RWPE2 (cell line): Measurements from ENCODE around the gene CLEC17A.

ENCODE experiments used
- ATAC-seq: fragments of 200-7000 bp; cut with Tn5 transposase; 3 replicates; pipeline ENCODE4 v1.9.1; 2021; ENCODE audit warnings: low read depth
- DNase-seq: peaks from one replicate; pipeline ENCODE4 v3.0.0-alpha.2; 2020; ENCODE audit warnings: low spot score
- H3K27ac ChIP-seq: fragments of 450-650 bp; 2 replicates; pipeline ENCODE4 v1.5.1; 2017; ENCODE audit warnings: mild to moderate bottlenecking; ENCODE audit not compliant: poor library complexity, severe bottlenecking
- H3K27me3 ChIP-seq: fragments of 250-450 bp; sonication (Bioruptor Pico); 2 replicates; pipeline ENCODE4 v1.5.1; 2021; ENCODE audit warnings: mild to moderate bottlenecking, moderate library complexity; ENCODE audit not compliant: insufficient read depth, poor library complexity, severe bottlenecking
- H3K36me3 ChIP-seq: fragments of 250-450 bp; sonication (Bioruptor Pico); 2 replicates; pipeline ENCODE4 v1.5.1; 2020; ENCODE audit warnings: low read depth, mild to moderate bottlenecking, moderate library complexity
- H3K4me1 ChIP-seq: fragments of 250-450 bp; sonication (Bioruptor Pico); 2 replicates; pipeline ENCODE4 v1.5.1; 2021; ENCODE audit warnings: mild to moderate bottlenecking, moderate library complexity; ENCODE audit not compliant: insufficient read depth, poor library complexity, severe bottlenecking
- H3K4me3 ChIP-seq: fragments of 250-450 bp; sonication (Bioruptor Pico); 2 replicates; pipeline ENCODE4 v1.5.1; 2021; ENCODE audit warnings: mild to moderate bottlenecking, moderate library complexity; ENCODE audit not compliant: severe bottlenecking
- H3K9me3 ChIP-seq: fragments of 250-450 bp; sonication (Bioruptor Pico); 2 replicates; pipeline ENCODE4 v1.5.1; 2021; ENCODE audit warnings: mild to moderate bottlenecking, moderate library complexity; ENCODE audit not compliant: severe bottlenecking
- CTCF ChIP-seq: fragments of 450-650 bp; IDR thresholded peaks from one replicate; pipeline ENCODE4 v1.5.1; 2017; ENCODE audit warnings: mild to moderate bottlenecking, moderate library complexity; ENCODE audit not compliant: poor library complexity, severe bottlenecking

The CLEC17A gene

GRCh38 chr19:14571695-14572490 lies 11.0 kb upstream of the CLEC17A start, which contains the start of gene NDUFB7:
Gene NDUFB7 (minus strand): TSS chr19:14572066. CDS start chr19:14572000, 66 bp downstream.
- peak; percentile 91 for ATAC-seq
- Histone ChIP-seq H3K27me3 (no peaks in the 10 kb centered on the region), H3K4me1 (peaks cover 4% of the 10 kb centered on the region), H3K9me3 (no peaks in the 10 kb centered on the region), H3K36me3 (0 out of 2 replicates have a peak, but pooled peaks cover 5% of the 10 kb centered on the region), H3K27ac (peak within 1 kb of the TSS; percentile 22), H3K4me3 (peak within 1 kb of the TSS; percentile 98)
- peak; percentile 96 for TF ChIP-seq CTCF
- DNase-seq: peak; percentile 92

GRCh38 chr19:14575428-14575980 lies 7.4 kb upstream of the CLEC17A start:
- Histone ChIP-seq H3K27me3 (no peaks in the 10 kb centered on the region), H3K4me3 (no peak overlapping the region), H3K27ac (no peak overlapping the region), H3K36me3 (no peaks in the 10 kb centered on the region), H3K9me3 (no peaks in the 10 kb centered on the region), H3K4me1 (peaks cover 4% of the 10 kb centered on the region)
- TF ChIP-seq CTCF: no peak
- no peak for ATAC-seq
- no peak for DNase-seq

- H3K4me3 ChIP-seq: no peak overlapping the region
- DNase-seq (no peak), ATAC-seq (no peak)
- no peak for TF ChIP-seq CTCF
- H3K27me3 ChIP-seq: no peaks in the 10 kb centered on the region
- H3K36me3 ChIP-seq: no peaks in the 10 kb centered on the region
- H3K4me1 ChIP-seq: peaks cover 4% of the 10 kb centered on the region
- H3K27ac ChIP-seq: no peak overlapping the region
- H3K9me3 ChIP-seq: no peaks in the 10 kb centered on the region
These were observed 6.5 kb upstream of the CLEC17A start for GRCh38 chr19:14576363-14576762.

- Histone ChIP-seq H3K9me3 (no peaks in the 10 kb centered on the region), H3K36me3 (no peaks in the 10 kb centered on the region), H3K27ac (no peak overlapping the region), H3K4me1 (peaks cover 4% of the 10 kb centered on the region), H3K4me3 (no peak overlapping the region), H3K27me3 (no peaks in the 10 kb centered on the region)
- no peak for DNase-seq
- no peak for TF ChIP-seq CTCF
- ATAC-seq: no peak
These were observed 5.6 kb upstream of the CLEC17A start for GRCh38 chr19:14577264-14577663.
